Measurements from ENCODE around the gene MEN1. TPM values are rescaled to one million over a fixed set of nuclear protein-coding genes. Genes with fewer than 3 reads are reported as not detected.

Gene MEN1
- total and polyA plus RNA-seq, 2 of the 13 experiments (the other 11 are each of a cell fraction or from before 2014, with no cell fraction given), result 20.5 to 27.3 TPM

GRCh38 chr11:64759131-64759721 is 51.1 kb downstream of the MEN1 start (continued):
- TF ChIP-seq FLYWCH1 (CRISPR knock-in tag; IDR thresholded peaks at IDR 0.05) (no peak), ZNF891 (CRISPR knock-in tag; IDR thresholded peaks at IDR 0.05) (no peak), EHMT2 (IDR thresholded peaks at IDR 0.05; ENCODE audit: borderline replicate concordance, low read depth, low read length) (no peak), ZBTB38 (CRISPR knock-in tag; IDR thresholded peaks at IDR 0.05) (no peak; the same call in 1 of the 2 replicates), GATAD2A (CRISPR knock-in tag; IDR thresholded peaks at IDR 0.05) (0 out of 2 replicates have a peak, but pooled peaks have one; percentile 19), NFIB (CRISPR knock-in tag; IDR thresholded peaks at IDR 0.05; ENCODE audit: borderline replicate concordance) (no peak), ZFX (CRISPR knock-in tag; IDR thresholded peaks at IDR 0.05; ENCODE audit: low read depth) (peak; percentile 40; the same call in 1 of the 2 replicates), ZFY (CRISPR knock-in tag; IDR thresholded peaks at IDR 0.05) (peak; percentile 47; the same call in 1 of the 2 replicates), RARA (CRISPR knock-in tag; IDR thresholded peaks at IDR 0.05) (peak; percentile 59; the same call in 1 of the 2 replicates), JUND (CRISPR knock-in tag; IDR thresholded peaks at IDR 0.05) (no peak), ZNF605 (CRISPR knock-in tag; IDR thresholded peaks at IDR 0.05) (0 out of 2 replicates have a peak, but pooled peaks have one; percentile 14), ZNF235 (CRISPR knock-in tag; IDR thresholded peaks at IDR 0.05; ENCODE audit: borderline replicate concordance) (no peak), ZNF281 (CRISPR knock-in tag; IDR thresholded peaks at IDR 0.05; ENCODE audit: borderline replicate concordance) (peak; percentile 92), ZBTB33 (CRISPR knock-in tag; IDR thresholded peaks at IDR 0.05) (peak; percentile 40; the same call in 1 of the 2 replicates), FOXC1 (CRISPR knock-in tag; IDR thresholded peaks at IDR 0.05; ENCODE audit: borderline replicate concordance) (peak; percentile 49; the same call in 1 of the 2 replicates), ZNF687 (CRISPR knock-in tag; IDR thresholded peaks at IDR 0.05) (peak; percentile 47), ZNF674 (CRISPR knock-in tag; IDR thresholded peaks at IDR 0.05; ENCODE audit: low read depth) (no peak), ZNF607 (CRISPR knock-in tag; IDR thresholded peaks at IDR 0.05; ENCODE audit: borderline replicate concordance) (no peak), THAP11 (CRISPR knock-in tag; IDR thresholded peaks at IDR 0.05) (0 out of 2 replicates have a peak, but pooled peaks have one; percentile 18), ZNF547 (CRISPR knock-in tag; IDR thresholded peaks at IDR 0.05) (no peak)

Measured in HepG2 (cell line).